Stimulated activated CD4-positive, alpha-beta T cell treated with anti-CD3 and anti-CD28 coated beads, Interleukin-12 subunit alpha, Interleukin-12 subunit beta, amount 100 ng/mL, for 24 hours (primary cell): Measurements from ENCODE around the gene TBC1D20.

ENCODE experiments used
- DNase-seq, 2 experiments: peaks; one replicate each; pipeline ENCODE4 v3.0.0-alpha.2; 2020; ENCODE audit warnings: low read depth in 2 of 2

Gene TBC1D20

DNA sequence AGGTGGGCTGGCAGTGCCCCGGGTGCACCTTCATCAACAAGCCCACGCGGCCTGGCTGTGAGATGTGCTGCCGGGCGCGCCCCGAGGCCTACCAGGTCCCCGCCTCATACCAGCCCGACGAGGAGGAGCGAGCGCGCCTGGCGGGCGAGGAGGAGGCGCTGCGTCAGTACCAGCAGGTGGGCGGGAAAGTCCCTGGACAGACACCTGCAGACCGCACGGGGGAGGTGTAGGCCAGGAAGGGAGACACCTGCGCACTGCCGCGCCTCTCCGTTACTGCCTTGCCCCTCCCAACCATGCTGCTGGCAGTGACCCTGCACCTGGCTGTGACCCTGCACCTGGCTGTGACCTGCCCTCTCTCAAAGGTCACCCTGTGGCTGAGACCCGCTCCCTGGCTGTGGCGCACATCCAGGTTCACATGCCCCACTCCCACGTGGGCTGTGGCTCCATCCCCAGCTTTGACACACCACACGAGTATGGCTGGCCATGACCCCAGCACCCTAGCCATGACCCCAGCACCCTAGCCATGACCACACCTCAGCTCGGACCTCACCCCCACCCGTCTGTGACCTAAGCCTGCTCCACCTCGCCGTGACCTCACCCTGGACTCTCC lies 42.7 kb downstream of the TBC1D20 start:
- DNase-seq, result no peak

DNA sequence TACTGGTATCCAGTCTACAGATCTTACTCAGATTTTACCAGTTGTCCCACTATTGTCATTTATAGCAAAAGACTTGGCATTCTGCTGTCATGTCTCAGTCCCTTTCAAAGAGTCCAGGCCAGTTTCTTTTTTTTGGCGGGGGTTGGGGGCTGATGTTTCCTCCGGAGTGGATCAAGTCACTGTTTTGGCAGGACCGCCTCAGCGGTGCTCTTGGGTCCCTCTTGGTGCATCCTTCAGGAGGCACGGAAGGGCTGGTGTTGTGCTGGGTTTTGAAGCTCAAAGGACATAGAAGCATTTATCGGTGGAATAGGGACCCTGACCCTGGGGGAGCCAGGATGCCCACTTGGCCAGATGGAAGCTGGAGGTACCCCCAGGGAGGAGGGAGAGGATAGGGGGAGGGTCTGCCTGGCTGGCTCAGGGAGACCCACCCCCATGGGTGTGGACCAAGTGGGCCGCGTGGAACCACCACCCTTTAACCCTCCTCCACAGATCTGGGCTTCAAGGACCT lies 43.4 kb downstream of the TBC1D20 start:
- no peak for DNase-seq

DNA sequence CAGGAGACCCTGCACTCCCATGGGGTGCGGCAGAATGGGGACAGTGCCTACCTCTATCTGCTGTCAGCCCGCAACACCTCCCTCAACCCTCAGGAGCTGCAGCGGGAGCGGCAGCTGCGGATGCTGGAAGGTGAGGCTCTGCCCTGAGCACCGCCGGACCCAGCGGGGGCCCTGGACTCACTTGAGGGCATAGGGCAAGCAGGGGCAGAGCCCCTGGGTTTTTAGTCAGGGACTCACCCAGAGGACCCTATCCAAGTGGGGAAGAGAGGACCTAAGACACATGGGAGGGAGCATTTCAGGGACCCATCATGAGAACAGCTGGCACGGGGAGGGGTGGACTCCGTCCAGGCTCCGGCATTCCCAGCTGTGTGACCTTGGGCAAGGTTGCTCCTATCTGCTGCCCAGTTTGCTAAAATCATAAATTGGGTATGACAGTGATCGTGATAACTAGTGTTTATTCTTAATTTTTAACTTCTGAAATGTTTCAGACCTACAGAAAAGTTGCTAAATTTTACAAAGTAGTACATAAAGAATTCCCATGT lies 44.5 kb downstream of the TBC1D20 start:
- DNase-seq, result no peak

DNA sequence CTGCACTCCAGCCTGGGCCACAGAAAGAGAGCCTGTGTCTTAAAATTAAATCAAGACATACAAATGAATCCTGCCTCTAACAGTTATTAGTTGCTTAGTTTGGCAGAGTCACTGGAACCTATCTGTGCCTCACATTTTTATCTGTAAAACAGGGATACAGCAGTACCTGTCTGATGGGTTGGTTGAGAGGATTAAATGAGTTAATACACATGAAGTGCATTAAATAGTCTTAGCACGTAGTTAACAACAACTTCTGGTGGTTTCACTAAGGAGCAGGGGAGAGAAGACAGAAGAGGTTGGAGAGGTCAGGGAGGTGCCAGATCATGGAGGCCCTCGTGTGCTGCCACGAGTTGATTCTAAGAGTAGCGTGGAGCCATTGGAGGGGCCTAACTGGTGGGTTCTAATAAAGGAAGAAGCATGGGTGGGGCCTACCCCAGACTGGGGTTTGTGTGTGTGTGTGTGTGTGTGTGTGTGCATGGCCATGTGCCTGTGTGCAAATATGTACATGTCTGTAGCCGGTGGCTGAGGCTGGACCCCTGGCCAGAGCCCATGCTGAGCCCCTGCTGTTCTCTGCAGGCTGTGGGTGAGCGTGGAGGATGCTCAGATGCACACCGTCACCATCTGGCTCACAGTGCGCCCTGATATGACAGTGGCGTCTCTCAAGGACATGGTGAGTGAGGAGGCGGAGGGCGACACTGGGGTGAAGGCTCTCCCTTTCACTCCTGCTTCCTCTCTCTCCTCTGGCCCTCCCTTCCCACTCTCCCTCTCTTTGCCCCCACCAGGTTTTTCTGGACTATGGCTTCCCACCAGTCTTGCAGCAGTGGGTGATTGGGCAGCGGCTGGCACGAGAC lies 45.2 kb downstream of the TBC1D20 start:
- DNase-seq, result no peak

DNA sequence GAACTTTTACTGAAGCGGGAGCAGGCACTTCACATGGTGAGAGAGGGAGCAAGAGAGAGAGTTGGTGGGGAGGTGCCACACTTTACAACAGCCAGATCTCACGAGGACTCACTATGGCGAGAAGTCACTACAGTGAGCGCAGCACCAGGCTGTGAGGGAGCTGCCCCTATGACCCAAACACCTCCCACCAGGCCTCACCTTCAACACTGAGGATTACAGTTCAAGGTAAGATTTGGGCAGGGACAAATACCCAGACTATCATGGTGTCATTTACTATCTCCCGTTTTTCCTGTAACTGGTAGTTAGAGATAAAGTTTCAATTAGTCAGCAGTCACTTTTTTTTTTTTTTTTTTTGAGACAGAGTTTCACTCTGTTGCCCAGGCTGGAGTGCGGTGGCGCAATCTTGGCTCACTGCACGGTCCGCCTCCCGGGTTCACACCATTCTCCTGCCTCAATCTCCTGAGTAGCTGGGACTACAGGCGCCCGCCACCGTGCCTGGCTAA lies 46.5 kb downstream of the TBC1D20 start:
- no peak for DNase-seq

DNA sequence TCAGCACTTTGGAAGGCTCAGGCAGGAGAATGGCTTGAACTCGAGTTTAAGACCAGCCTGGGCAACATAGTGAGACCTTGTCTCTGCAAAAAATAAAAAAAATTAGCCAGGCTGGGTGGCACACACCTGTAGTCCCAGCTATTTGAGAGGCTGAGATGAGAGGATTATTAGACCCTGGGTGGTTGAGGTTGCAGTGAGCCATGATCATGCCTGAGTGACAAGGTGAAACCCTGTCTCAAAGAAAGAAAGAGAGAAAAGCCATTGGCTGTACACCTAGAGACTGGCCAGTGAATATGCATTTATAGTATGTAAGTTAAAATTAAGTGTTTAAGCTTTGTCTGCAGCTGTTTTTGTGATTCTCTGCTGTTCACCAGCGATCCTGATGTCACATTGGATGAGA lies 48.2 kb downstream of the TBC1D20 start:
- no peak for DNase-seq

DNA sequence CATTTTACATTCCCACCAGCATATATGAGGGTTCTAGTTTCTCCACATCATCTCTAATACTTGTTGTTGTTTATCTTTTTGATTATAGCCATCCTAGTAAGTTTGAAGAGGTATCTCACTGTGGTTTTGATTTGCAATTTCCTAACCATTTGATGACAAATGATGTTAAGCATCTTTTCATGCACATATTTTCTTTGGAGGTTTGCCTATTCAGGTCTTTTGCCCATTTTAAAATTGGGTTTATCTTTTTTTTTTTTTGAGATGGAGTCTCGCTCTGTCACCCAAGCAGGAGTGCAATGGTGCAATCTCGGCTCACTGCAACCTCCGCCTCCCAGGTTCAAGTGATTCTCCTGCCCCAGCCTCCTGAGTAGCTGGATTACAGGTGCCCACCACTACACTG lies 50.3 kb downstream of the TBC1D20 start:
- no peak for DNase-seq

DNA sequence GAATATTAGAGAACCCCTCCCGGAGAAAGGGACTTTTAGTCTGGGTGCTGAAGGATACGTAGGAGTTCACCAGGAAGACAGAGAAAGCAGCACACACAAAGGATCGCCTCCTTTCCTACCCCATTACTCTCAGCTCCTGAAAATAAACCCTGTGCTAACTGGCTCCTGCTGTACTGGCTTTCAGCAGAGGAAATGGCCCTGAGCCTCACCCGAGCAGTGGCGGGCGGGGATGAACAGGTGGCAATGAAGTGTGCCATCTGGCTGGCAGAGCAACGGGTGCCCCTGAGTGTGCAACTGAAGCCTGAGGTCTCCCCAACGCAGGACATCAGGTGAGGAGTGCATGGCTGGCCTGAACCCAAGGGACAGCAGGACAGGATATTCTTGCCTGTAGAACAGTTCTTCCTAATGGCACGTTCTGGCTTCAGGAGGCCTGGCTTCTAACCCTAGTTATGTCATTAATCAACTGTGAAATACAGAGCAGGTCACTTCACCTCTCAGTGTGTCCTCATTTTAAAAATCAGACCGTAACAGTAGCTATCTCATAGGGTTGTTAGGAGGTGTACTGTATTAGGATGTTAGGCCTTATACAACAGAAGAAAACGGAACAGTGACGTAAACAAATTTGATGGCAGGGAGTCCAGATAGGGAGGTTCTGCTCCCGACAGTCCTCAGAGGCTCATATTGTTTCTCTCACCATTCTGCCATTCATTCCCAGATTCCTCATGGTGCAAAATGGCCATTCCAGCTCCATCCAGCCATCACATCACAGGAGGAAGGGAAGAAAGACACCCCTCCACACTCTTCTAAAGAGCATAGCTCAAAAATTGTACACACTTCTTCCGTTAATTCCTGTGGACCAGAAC lies 52.4 kb downstream of the TBC1D20 start:
- DNase-seq, result no peak

DNA sequence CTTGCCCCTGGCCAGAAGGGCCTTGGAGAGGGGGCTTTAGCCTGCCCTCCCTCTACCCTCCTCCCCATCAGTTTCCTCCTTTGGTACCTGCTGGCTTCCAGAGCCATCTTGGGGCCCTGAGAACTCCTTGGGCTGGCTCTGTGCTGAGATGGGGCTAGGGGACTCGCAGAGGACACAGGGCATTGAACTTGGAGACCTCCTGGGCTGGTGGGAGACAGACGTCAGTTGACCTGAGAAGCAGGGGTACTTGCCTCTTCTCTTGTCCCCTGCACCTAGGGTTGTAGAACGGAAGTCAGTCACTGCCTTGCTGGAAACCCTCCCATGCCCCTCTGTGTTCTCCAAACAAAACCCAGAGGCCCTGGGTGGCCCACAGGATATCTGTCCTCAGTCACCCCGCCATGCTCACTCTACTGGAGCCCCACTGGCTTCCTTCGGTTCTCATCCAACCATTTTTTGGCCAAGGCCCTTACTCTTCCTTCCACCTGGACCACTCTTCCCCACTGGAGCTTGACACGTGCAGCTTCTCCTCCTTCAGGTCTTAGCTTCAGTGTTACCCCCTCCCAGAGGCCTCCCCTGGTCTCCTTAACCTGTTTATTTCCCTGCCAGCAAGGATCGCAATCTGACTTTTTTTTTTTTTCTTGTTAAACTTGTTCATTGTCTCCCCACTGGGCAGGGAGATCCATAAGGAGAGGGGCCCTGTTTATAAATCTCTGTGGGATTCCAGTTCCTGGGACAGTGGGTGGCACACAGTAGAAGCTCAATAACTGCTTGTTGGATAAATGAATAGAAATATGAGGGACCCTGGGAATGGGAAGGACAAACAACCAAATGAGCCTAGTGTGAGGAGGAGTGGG lies 53.3 kb downstream of the TBC1D20 start:
- DNase-seq, result peak in 1 of 2 experiments; percentile 19

DNA sequence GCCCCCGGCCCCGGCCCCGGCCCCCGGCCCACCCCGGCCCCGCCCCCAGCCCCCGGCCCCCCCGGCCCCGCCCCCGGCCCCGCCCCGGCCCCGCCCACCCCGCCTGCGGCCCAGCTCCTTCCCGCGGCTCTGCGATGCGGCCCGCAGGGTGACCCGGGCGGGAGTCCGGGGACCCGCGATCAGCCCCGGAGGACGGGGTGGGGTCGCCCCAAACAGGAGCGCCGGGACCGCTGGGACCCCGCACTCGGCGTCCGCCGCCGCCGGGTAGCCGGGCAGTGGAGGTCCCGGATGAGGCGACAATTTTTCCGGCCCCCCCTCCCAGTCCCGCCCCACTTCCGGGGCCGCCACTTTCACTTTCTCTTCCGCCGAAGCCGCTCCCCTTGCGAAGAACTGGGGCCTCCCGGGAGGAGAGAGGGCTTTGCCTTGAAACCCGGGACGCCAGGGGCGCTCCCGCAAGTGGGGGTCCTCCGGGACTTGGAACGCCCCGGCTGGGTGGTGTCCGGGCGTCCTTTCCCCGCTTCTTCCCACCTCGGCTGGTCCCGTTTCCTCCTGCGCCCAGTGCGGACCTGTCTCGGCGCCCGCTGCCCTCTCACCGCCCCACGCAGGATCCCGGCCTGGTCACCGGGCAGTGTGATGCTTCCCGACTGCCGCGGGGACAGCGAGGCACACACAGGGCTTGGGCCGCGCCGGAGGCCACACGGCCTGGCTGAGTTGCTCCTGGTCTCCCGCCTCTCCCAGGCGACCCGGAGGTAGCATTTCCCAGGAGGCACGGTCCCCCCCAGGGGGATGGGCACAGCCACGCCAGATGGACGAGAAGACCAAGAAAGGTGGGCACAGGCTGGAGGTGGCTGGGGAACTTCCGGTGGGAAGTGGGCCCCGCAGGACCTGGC lies 54.1 kb downstream of the TBC1D20 start, which contains the start of gene RBCK1:
TSS of gene RBCK1 (plus strand) at position 347 of the 890 bp plus-strand sequence. CDS start at position 806, 459 bp downstream.
- peak; percentile 76 to 81 for DNase-seq

DNA sequence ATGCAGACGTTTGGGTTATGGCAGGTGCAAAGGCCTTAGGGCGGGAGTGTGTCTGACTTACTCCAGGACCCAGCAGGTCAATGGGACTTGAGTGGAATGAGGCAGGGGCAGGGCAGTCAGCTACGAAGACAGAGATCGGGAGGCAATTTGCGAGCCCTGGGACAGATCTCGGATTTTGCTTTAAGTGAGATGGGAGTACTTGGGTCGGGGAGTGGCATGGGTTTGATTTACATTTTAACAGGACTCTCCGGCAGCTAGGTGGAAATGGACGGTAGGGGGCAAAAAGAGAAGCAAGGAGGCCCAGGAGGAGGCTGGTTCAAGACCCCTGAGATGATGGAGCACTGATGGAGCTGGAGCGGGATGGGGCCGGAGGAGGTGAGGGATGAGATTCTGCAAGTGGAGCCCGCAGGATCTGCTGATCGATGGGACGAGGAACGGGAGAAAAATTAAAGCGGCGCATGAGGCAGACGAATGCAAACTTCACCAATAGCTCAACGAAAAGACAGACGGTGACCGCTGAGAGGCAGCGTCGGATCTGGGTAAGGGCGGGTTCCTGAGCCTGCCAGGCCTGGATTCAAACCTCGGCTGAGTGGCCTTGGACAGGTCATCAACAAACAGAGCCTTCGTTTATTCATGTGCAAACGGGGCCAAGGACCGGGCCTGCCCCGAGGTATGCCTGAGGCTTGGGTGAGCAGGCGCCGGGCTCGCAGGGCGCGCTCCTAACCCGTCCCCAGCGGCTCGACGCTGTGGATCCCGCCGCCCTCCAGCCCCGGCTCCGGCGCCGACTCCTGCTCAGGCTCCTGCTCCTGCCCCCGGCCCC lies 55.0 kb downstream of the TBC1D20 start:
- peak; percentile 49 to 59 for DNase-seq

DNA sequence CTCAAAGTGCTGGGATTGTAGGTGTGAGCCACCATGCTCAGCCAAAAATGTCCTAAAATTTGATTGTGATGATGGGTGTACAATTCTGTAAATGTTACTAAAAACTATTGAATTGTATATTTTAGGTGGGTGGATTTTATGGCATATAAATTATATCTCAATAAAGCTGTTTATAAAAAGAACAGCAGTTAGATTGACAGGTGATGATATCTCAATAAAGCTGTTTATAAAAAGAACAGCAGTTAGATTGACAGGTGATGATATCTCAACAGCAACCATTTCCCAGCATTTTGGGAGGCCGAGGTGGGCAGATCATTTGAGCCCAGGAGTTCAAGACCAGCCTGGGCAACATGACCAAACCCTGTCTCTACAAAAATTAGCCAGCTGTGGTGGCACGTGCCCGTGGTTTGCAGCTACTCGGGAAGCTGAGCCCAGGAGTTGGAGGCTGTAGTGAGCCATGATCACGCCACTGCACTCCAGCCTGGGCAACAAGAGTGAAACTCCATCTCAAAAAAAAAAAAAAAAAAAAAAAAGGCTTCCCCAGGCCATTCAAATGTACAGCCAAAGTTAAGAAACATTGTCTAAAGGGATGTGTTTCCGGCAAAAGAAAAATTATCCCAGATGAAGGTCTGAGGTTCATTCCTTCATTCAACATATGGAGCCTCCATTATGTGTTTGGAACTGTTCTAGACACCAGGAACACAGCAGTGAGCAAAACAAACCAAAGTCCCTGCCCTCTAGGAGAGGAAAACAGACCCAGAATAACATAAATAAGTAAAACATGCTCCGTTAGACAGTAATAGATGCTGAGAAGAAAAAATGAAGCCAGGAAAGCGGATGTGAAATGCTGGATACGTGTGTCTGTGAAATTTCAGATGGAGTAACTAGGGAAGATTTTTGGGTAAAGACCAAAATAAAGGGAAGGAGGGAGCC lies 55.9 kb downstream of the TBC1D20 start:
- no peak for DNase-seq

DNA sequence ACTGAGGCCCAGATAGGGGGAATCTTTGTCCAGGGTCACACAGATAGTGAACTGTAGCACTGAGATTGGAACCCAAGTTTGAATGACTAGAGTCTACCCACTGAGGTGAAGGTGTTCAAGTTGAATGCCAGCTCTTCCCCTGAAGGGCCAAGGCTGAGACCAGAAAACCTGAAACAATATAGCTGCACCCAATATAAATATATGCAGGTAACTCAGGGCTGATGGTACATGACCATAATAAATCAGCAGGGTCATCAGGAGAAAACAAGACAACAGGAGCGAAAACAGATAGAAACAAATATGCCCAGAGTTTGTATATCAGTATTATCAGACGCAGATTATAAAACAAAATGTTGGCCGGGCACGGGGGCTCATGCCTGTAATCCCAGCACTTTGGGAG lies 58.2 kb downstream of the TBC1D20 start:
- DNase-seq, result no peak

DNA sequence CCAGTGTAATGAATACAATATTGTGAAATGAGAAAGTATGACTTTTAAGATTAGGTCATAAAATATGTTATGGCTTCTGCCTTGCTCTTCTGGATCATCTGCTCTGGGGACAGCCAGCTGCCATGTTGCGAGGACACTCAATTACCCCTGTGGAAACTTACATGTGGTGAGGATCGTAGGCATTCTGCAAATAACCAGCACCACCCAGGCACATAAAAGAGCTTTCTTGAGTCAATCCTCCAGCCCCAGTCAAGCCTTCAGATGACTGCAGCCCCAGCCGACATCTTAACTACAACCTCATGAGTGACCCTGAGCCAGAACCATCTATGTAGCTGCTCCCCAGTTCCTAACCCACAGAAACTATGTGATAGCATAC lies 58.8 kb downstream of the TBC1D20 start:
- DNase-seq, result no peak

DNA sequence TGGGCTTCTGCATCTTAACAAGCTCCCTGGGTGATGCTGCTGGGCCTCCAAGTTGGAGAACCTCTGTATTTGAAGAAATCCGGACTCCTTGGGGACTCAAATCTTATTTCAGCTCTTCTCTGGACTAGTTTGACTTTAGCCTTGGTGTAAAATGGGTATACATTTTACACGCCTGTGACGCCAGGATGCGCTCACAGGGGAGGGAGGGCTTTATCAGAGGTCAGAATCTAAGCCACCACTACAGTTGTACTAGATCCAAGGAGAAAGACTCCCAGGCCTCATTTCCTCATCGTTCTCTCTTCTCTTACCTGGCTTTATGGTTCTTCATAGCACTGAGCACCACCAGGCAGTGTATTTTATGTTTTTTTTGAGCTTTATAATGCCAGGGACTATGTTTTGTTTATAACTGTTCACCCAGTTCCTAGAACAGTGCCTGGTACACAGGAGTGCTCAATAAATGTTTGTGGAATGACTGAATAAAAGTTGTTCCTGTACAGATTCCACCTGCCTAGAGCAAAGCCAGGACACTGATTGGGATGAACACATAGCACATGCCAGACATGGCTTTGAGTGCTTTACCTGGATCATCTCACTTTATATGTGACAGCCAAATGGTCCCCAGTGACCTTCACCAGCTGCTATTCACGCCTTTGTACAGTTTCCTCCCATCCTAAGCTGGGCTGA lies 59.3 kb downstream of the TBC1D20 start:
- DNase-seq, result no peak

DNA sequence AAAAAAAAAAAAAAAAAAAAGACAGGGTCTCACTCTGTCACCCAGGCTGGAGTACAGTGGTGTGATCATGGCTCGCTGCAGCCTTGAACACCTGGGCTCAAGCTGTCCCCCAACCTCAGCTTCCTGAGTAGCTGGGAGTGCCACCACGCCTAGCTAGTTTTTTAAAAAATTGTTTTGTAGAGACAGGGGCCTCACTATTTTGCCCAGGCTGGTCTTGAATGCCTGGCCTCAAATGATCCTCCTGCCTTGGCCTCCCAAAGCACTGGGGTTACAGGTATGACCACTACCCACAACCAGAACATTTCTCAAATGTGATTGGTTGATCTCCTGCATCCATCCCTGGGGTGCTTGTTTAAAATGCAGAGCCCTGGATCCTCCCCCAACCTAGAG lies 59.8 kb downstream of the TBC1D20 start:
- DNase-seq, result no peak
